ENCODE data around the gene MFSD6. TPM values are rescaled to one million over a fixed set of nuclear protein-coding genes. Genes with fewer than 3 reads are reported as not detected.

The MFSD6 gene
- total and polyA plus RNA-seq, 2 of the 8 experiments (the other 6 are each of a cell fraction or from before 2014, with no cell fraction given): 1.8 to 5.1 TPM

DNA sequence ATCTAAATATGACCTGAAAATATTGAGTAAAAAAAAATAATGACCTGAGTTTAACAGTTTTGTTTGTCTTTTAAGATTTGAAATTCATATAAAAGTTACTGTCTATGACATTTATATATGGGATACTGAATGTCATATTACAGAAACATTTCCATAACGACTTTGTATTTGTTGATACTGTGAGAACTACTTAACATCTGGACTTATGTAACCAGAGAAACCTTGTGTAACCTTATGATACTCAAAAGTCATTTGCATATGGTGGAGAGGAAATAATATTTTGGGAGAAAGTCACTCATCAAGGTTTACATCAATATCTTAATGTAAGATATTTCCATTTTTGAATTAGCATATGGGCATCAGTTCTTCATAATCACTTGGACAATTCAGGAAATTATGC lies 12.6 kb downstream of the MFSD6 start (continued):
- TF ChIP-seq KDM4A (IDR thresholded peaks at IDR 0.05; ENCODE audit: low read depth, low read length, severe bottlenecking) (no peak), NRF1 (IDR thresholded peaks at IDR 0.05; ENCODE audit: low read depth, low read length) (no peak)
